ENCODE data around the gene NTRK3.

Gene NTRK3

DNA sequence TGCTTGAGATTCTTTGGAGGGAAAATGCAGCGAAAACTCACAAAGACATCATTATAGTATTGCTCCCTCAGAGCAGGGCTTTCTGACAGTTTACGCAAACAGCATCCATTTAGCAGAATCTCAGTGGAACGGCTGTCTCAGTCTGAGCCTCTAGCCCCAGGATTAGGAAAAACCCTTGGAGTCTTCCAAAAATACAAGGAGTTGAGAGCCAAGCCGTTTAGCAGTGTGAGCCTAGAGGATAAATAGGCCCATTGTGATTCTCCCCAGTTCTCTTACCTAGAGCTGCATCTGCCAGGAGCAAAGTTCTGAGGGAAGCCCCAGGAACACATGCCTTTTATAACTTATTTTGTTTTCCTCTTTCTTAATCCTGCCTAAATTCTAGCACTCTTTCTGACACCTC lies 359.6 kb downstream of the NTRK3 start:
- TF ChIP-seq, protein P1, sequence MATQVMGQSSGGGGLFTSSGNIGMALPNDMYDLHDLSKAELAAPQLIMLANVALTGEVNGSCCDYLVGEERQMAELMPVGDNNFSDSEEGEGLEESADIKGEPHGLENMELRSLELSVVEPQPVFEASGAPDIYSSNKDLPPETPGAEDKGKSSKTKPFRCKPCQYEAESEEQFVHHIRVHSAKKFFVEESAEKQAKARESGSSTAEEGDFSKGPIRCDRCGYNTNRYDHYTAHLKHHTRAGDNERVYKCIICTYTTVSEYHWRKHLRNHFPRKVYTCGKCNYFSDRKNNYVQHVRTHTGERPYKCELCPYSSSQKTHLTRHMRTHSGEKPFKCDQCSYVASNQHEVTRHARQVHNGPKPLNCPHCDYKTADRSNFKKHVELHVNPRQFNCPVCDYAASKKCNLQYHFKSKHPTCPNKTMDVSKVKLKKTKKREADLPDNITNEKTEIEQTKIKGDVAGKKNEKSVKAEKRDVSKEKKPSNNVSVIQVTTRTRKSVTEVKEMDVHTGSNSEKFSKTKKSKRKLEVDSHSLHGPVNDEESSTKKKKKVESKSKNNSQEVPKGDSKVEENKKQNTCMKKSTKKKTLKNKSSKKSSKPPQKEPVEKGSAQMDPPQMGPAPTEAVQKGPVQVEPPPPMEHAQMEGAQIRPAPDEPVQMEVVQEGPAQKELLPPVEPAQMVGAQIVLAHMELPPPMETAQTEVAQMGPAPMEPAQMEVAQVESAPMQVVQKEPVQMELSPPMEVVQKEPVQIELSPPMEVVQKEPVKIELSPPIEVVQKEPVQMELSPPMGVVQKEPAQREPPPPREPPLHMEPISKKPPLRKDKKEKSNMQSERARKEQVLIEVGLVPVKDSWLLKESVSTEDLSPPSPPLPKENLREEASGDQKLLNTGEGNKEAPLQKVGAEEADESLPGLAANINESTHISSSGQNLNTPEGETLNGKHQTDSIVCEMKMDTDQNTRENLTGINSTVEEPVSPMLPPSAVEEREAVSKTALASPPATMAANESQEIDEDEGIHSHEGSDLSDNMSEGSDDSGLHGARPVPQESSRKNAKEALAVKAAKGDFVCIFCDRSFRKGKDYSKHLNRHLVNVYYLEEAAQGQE (IDR thresholded peaks at IDR 0.05; ENCODE audit: insufficient read depth in 1 of 2, low read depth in 2 of 2, low read length in 2 of 2) = no peak
- no peak for TF ChIP-seq TAF1 (IDR thresholded peaks at IDR 0.05; ENCODE audit: borderline replicate concordance, insufficient read depth, low read length)
- no peak for TF ChIP-seq FOXP2 (optimal IDR thresholded peaks at IDR 0.05; ENCODE audit: borderline replicate concordance, extremely low read depth, extremely low read length, insufficient read depth)
- TF ChIP-seq SIN3A (IDR thresholded peaks at IDR 0.05; ENCODE audit: borderline replicate concordance, insufficient read depth, low read length) = no peak
- TF ChIP-seq POLR2AphosphoS5 (IDR thresholded peaks at IDR 0.05; ENCODE audit: low read depth, low read length) = no peak

DNA sequence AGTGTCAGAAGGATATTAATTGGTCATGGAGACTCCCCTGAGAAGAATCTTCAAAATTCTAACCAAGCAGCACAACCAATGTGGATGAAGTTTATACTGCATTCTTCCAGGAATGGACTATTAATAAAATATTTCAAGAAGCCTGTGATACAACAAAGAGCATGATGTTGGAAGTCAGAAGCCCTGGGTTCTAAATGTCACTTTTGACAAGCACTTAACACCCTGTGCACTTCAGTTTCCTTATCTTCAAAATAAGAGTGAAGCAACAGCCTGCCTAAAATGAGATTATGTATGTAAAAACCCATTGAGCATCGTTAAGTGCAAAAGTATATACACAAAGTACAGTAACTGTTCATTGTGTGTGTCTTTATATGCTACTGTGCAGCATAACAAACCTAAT lies 369.4 kb downstream of the NTRK3 start:
- TF ChIP-seq SIN3A (IDR thresholded peaks at IDR 0.05; ENCODE audit: borderline replicate concordance, insufficient read depth, low read length) = no peak
- TF ChIP-seq POLR2AphosphoS5 (IDR thresholded peaks at IDR 0.05; ENCODE audit: low read depth, low read length) = no peak
- TF ChIP-seq, protein P1 (IDR thresholded peaks at IDR 0.05; ENCODE audit: insufficient read depth in 1 of 2, low read depth in 2 of 2, low read length in 2 of 2) = no peak
- no peak for TF ChIP-seq FOXP2 (optimal IDR thresholded peaks at IDR 0.05; ENCODE audit: borderline replicate concordance, extremely low read depth, extremely low read length, insufficient read depth)
- no peak for TF ChIP-seq TAF1 (IDR thresholded peaks at IDR 0.05; ENCODE audit: borderline replicate concordance, insufficient read depth, low read length)

DNA sequence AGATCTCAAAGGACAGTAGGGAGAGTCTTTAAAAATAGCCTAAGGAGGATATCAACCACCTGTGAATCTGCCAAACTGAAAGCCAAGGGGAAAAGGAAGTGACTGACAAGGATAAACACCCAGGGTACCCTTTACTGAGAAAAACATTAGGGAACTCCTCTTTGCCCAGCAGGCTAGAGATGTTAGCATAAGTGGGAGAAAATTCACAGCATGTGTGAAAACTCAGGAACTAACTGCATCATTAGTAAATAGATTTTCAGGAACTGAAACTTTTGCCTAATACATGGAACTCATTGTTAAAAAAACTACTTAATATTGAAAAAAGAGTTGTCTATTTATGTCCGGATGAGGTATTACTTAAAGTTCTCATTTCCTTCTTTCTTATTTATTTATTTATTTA lies 375.5 kb downstream of the NTRK3 start:
- TF ChIP-seq FOXP2 (optimal IDR thresholded peaks at IDR 0.05; ENCODE audit: borderline replicate concordance, extremely low read depth, extremely low read length, insufficient read depth) (no peak), TAF1 (IDR thresholded peaks at IDR 0.05; ENCODE audit: borderline replicate concordance, insufficient read depth, low read length) (no peak), SIN3A (IDR thresholded peaks at IDR 0.05; ENCODE audit: borderline replicate concordance, insufficient read depth, low read length) (no peak), POLR2AphosphoS5 (IDR thresholded peaks at IDR 0.05; ENCODE audit: low read depth, low read length) (no peak)
- TF ChIP-seq, protein P1 (IDR thresholded peaks at IDR 0.05; ENCODE audit: insufficient read depth in 1 of 2, low read depth in 2 of 2, low read length in 2 of 2) = no peak

DNA sequence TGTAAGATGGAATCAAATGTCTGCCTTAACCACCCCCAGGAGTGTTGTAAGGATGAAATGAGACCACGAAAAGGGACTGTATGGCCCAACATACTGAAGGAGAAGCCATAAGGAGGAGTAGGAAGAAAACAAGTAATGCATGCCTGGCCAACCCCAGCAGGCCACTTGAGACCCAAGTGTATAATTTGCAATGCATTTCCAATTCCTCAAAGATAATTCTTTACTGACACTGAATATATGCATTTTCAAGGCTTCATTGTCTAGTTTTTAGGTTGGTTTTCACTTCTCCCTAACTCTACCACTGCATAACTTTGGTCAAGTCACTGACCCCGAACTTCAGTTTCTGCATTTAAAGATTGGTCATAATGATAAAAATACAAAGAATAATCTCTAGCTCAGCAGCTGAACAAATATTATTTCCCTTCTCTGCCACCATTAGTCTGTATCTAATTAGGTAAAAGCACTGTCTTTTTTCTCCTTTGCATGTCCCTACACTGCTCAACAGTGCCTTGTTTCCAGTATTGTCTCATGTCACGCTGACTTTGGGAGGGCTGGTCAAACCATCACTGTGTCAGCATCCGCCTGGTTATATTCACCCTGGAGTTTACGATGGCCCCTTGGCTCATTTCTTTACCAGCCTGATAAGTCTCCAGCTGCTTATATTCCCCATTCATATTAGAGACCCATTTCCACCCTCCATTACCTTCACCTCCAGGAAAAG lies 378.6 kb downstream of the NTRK3 start:
- TF ChIP-seq, protein P1 (IDR thresholded peaks at IDR 0.05; ENCODE audit: insufficient read depth in 1 of 2, low read depth in 2 of 2, low read length in 2 of 2) = no peak
- TF ChIP-seq SIN3A (IDR thresholded peaks at IDR 0.05; ENCODE audit: borderline replicate concordance, insufficient read depth, low read length) (no peak), POLR2AphosphoS5 (IDR thresholded peaks at IDR 0.05; ENCODE audit: low read depth, low read length) (no peak), TAF1 (IDR thresholded peaks at IDR 0.05; ENCODE audit: borderline replicate concordance, insufficient read depth, low read length) (no peak), FOXP2 (optimal IDR thresholded peaks at IDR 0.05; ENCODE audit: borderline replicate concordance, extremely low read depth, extremely low read length, insufficient read depth) (no peak)

All from PFSK-1 (cell line).